Heart left ventricle (tissue), 16 donors: ENCODE data around the gene CXorf38. TPM values are rescaled to one million over a fixed set of nuclear protein-coding genes. Genes with fewer than 3 reads are reported as not detected.
"Not testable (repeated sequence)": the region's sequence is repeated elsewhere in the genome, so short reads cannot be mapped to it uniquely, and the experiment has no call there.

ENCODE experiments used
- ATAC-seq, 4 donors: fragments of 200-7000 bp; cut with Tn5 transposase; one replicate each; pipeline ENCODE4 v1.9.1; 2020 to 2022; ENCODE audit warnings: moderate library complexity in 4 of 4, mild to moderate bottlenecking in 3 of 4, moderate number of reproducible peaks in 1 of 4
- DNase-seq, 5 donors: peaks; one replicate each; pipeline ENCODE4 v3.0.0-alpha.2; 2020
- H3K27ac ChIP-seq, 12 donors: fragments of 200-600 bp; sonication (generic) in 4 of 12; one replicate each; pipeline versions ENCODE4 v1.5.0 to v1.8.0; 2016 to 2022; ENCODE audit warnings: mild to moderate bottlenecking in 2 of 12
- H3K27me3 ChIP-seq, 9 donors: fragments of 200-600 bp; sonication (generic) in 2 of 9; one replicate each; pipeline versions ENCODE4 v1.5.1 to v1.8.0; 2016 to 2022; ENCODE audit warnings: mild to moderate bottlenecking in 3 of 9
- H3K36me3 ChIP-seq, 9 donors: fragments of 200-600 bp; sonication (generic) in 2 of 9; one replicate each; pipeline versions ENCODE4 v1.5.0 to v1.8.0; 2018 to 2022; ENCODE audit warnings: mild to moderate bottlenecking in 2 of 9
- H3K4me1 ChIP-seq, 12 donors: fragments of 200-600 bp; sonication (generic) in 4 of 12; one replicate each; pipeline versions ENCODE4 v1.5.0 to v1.8.0; 2016 to 2022; ENCODE audit warnings: mild to moderate bottlenecking in 3 of 12
- H3K4me3 ChIP-seq, 12 donors: fragments of 200-600 bp; sonication (generic) in 4 of 12; one replicate each; pipeline versions ENCODE4 v1.5.0 to v1.8.0; 2017 to 2022; ENCODE audit warnings: mild to moderate bottlenecking in 9 of 12, moderate library complexity in 4 of 12
- H3K9me3 ChIP-seq, 12 donors: fragments of 200-600 bp; sonication (generic) in 4 of 12; one replicate each; pipeline versions ENCODE4 v1.5.0 to v1.8.0; 2016 to 2022; ENCODE audit warnings: mild to moderate bottlenecking in 1 of 12
- POLR2A ChIP-seq, 2 donors: fragments of 450-650 bp; IDR thresholded peaks; one replicate each; pipeline ENCODE4 v1.6.1; 2017; ENCODE audit warnings: antibody characterized with exemption in 2 of 2, mild to moderate bottlenecking in 2 of 2, moderate library complexity in 2 of 2
- WGBS, 4 donors: extraction: QIAGEN DNeasy Blood & Tissue Kit in 2 of 4; methylation state at CpG; one replicate each; pipeline versions ENCODE4 v1.1.5 to v1.1.7; 2013 to 2018; 5-methylcytosine and 5-hydroxymethylcytosine counted together
- intact Hi-C, 10 donors: fragments of 100-400 bp; cut with DNase I; formaldehyde crosslinking; loops; one replicate each; pipeline versions ENCODE4 v1.11.1 to v1.14.2; 2022
- polyA plus RNA-seq, 2 donors: library from polyadenylated mRNA; stranded (reverse); fragments of 200-250 nt; gene quantifications; one replicate each; pipeline ENCODE4 v1.2.3, GENCODE V29; 2013
- total RNA-seq, 9 donors: library from RNA; depleted of rRNA in 2 of 9; stranded (reverse); fragments of >200 nt in 2 of 9; fragmentation: NEBNext Ultra II Directional in 3 of 9; extraction: Animal tissue kit (Norgen Biotek cat#: 25700) in 3 of 9; gene quantifications; one replicate each; pipeline versions ENCODE4 v1.1.0 to v1.2.4, GENCODE V29; 2016 to 2023
- TF ChIP-seq, protein P1 (sequence below), 12 donors: fragments of 200-600 bp; sonication (generic) in 4 of 12; IDR thresholded peaks; one replicate each; pipeline versions ENCODE4 v1.5.0 to v1.8.0; 2018 to 2022; ENCODE audit warnings: antibody characterized with exemption in 12 of 12, mild to moderate bottlenecking in 5 of 12
- donor health status: ischemic (EF 13 %, LVEDD 7.1; RV severe dilation, severe dysfunction).
- donor health status: healthy with polysubstance abuse.
- donor health status: DM: no; HTN: yes; CAD: no.
- donor health status: DM: no; HTN: no; CAD: no.
- donor health status: ischemic (EF 25% LVEDD 6.9; RV normal size, moderate dysfunction).
- donor health status: ischemic (EF 25% LVEDD 5.7; RV mildly dilated, moderate dysfunction).
- donor health status: healthy.
- donor health status: DM: yes; HTN: yes; CAD: no.
- donor health status: ischemic (EF 35%, LVEDD 5.7; RV mildly dilated, moderate dysfunction).
- donor health status: nonischemic (EF 11% LVEDD 7.7; RV severe dilation, severe dysfunction).
- donor health status: DM: yes; HTN: yes; CAD: no.
- donor health status: PGD.
- donor health status: ischemic (EF 29% LVEDD 5.4; RV normal size, mild dysfunction).
- donor health status: nonischemic (EF 23%, LVEDD 6.1; RV moderate dilation, normal function).

The CXorf38 gene
- total and polyA plus RNA-seq, 11 donors: 2.6 to 16.0 (median 5.4) TPM

DNA sequence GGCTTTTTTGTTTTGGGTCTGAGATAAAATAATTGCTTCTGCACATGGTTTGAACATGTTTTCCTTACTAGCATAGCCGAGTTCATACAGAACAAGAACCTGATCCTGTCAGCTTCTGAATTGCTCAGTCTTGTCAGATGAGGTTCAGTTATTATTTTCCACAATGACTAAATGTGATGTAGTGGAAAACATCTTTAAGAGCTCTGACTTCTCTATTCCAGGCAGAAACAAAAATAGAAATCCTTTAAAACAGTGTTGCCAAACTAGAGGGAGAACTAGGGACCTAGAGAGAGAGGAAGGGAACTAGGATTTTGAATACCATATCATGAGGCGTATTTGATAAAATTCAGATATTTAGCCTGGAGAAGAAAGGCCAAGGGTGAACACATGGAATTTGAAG, 64.5 kb downstream of the CXorf38 start:
- DNase-seq (no peak), ATAC-seq (no peak)
- TF ChIP-seq POLR2A (IDR thresholded peaks at IDR 0.05): no peak
- H3K4me3 ChIP-seq: no peak overlapping the region
- H3K27ac ChIP-seq: peak overlapping the region in 1 of 12 donors; percentile 46
- 64 to 80% (median 74%) methylated on average over 2 of the region's 2 CpGs for WGBS, 4 donors
- H3K27me3 ChIP-seq: peaks cover 0 to 58% (median 0%) of the 10 kb centered on the region in 9 donors
- no peaks in the 10 kb centered on the region for H3K36me3 ChIP-seq
- intact Hi-C loops: loop anchor here in 1 of 10 donors (10.0 kb wide), 1 partner anchor 62 kb away; the partner anchor contains the start of gene CXorf38
- peaks cover 0 to 11% (median 0%) of the 10 kb centered on the region in 12 donors for H3K9me3 ChIP-seq
- peaks cover 0 to 25% (median 3%) of the 10 kb centered on the region in 12 donors for H3K4me1 ChIP-seq

DNA sequence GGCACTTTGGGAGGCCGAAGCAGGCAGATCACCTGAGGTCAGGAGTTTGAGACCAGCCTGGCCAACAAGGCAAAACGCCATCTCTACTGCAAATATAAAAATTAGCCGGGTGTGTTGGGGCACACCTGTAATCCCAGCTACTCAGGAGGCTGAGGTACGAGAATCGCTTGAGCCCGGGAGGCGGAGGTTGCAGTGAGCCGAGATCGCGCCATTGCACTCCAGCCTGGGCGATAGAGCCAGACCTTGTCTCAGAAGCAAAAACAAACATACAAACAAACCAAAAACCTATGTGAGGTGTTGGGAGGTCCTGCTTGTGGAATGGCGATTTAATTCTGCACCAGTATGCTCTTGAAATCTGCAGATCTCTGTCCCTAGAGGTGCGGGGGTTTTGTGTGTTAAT, 65.2 kb downstream of the CXorf38 start:
- peak overlapping the region in 4 of 12 donors; percentile 67 to 86 (median 78) for H3K4me3 ChIP-seq

DNA sequence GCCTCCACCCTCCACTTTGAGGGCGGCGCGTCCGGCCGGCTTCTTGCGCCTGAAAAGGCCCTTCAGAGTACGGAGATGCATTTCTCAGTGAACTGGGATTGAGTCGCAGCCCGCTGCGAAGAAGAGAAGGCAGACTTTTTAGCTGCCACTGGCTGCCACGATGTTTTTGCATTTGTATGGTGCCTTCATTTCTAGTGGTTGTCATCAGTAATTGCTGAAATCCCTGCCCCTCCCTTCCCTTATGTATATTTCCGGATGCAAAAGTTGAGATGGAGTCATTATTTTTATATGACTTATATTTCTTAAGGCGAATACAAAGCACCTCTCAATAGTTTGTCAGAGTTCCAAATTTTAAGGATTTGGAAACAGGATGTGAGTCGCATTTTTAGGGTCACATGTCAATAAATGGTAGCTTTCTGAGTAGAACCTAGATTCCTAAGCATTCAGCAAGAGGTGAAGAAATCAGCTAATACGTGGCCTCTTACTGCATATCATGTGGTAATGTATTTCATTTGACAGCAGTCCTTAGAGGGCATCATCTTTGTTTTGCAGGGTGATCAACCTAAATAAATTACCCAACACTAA, 65.9 kb downstream of the CXorf38 start:
- no peak for TF ChIP-seq POLR2A (IDR thresholded peaks at IDR 0.05)
- TF ChIP-seq, protein P1, sequence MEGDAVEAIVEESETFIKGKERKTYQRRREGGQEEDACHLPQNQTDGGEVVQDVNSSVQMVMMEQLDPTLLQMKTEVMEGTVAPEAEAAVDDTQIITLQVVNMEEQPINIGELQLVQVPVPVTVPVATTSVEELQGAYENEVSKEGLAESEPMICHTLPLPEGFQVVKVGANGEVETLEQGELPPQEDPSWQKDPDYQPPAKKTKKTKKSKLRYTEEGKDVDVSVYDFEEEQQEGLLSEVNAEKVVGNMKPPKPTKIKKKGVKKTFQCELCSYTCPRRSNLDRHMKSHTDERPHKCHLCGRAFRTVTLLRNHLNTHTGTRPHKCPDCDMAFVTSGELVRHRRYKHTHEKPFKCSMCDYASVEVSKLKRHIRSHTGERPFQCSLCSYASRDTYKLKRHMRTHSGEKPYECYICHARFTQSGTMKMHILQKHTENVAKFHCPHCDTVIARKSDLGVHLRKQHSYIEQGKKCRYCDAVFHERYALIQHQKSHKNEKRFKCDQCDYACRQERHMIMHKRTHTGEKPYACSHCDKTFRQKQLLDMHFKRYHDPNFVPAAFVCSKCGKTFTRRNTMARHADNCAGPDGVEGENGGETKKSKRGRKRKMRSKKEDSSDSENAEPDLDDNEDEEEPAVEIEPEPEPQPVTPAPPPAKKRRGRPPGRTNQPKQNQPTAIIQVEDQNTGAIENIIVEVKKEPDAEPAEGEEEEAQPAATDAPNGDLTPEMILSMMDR (IDR thresholded peaks at IDR 0.05): no peak
- H3K4me3 ChIP-seq: peak overlapping the region; percentile 38 to 94 (median 78)
- peaks cover 0 to 25% (median 3%) of the 10 kb centered on the region in 12 donors for H3K4me1 ChIP-seq
- ATAC-seq: no peak
- no peaks in the 10 kb centered on the region for H3K36me3 ChIP-seq
- no peak for DNase-seq
- peaks cover 0 to 11% (median 0%) of the 10 kb centered on the region in 12 donors for H3K9me3 ChIP-seq
- intact Hi-C loops: loop anchor here in 1 of 10 donors (10.0 kb wide), 1 partner anchor 63 kb away; the partner anchor contains the start of gene CXorf38
- peaks cover 0 to 50% (median 0%) of the 10 kb centered on the region in 9 donors for H3K27me3 ChIP-seq
- peak overlapping the region; percentile 53 to 92 (median 86) for H3K27ac ChIP-seq
- WGBS, 4 donors: 1 to 37% (median 14%) methylated on average over 9 to 15 of the region's 15 CpGs

More for the DNA sequence above, 65.2 kb downstream of the CXorf38 start:
- ATAC-seq, H3K36me3 ChIP-seq, DNase-seq: not testable (repeated sequence)
- Histone ChIP-seq H3K27ac (peak overlapping the region in 2 of 12 donors; percentile 46 to 91), H3K9me3 (peaks cover 0 to 11% (median 0%) of the 10 kb centered on the region in 12 donors), H3K27me3 (peaks cover 0 to 57% (median 0%) of the 10 kb centered on the region in 9 donors), H3K4me1 (peaks cover 0 to 25% (median 3%) of the 10 kb centered on the region in 12 donors)
- intact Hi-C loops: loop anchor here in 1 of 10 donors (10.0 kb wide), 1 partner anchor 63 kb away; the partner anchor contains the start of gene CXorf38
- 86 to 96% (median 92%) methylated on average over 12 to 13 of the region's 13 CpGs for WGBS, 4 donors

DNA sequence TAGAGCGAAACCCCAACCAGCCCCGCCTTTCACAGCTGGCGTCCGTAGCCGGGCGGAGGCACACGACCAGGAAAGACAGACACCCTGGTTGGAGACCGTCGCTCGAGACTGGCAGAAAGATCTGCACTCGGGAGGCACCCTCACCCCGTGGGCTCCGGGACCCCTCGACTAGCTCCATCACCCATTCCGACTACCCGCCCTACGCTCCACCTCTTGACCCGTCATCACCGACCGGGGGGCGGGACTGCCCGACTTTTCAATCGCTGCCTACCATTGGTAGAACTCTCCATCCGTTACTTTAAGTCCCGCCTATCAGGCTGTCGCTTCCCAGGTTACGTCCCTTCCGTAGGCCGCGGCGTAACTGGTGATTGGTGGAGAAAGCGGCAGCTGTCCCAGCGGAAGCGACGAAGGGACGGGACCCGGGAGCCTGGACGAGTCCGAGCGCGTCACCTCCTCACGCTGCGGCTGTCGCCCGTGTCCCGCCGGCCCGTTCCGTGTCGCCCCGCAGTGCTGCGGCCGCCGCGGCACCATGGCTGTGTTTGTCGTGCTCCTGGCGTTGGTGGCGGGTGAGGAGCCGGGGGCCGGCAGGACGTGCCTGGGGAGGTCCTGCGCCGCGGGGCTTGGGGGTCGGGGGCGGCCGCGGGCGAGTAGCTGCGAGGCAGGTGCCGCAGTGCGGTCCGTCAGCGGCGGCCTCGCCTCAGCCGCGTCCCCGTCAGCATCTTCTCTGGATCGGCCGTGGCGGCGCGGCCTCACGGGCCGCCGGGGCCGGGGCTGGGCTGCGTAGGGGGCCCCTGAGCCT, 66.6 kb downstream of the CXorf38 start, which contains the start of gene ATP6AP2:
TSS of gene ATP6AP2 (plus strand) at position 434 of the 799 bp plus-strand sequence. CDS start at position 530, 96 bp downstream.
- H3K27ac ChIP-seq: peak within 1 kb of the TSS; percentile 53 to 92 (median 86)
- peak; percentile 34 to 80 for TF ChIP-seq POLR2A (IDR thresholded peaks at IDR 0.05)
- TF ChIP-seq, protein P1 (IDR thresholded peaks at IDR 0.05): no peak
- peak within 1 kb of the TSS; percentile 38 to 94 (median 78) for H3K4me3 ChIP-seq
- peaks cover 0 to 47% (median 0%) of the 10 kb centered on the region in 9 donors for H3K27me3 ChIP-seq
- 0 to 40% (median 16%) methylated on average over 48 to 89 of the region's 89 CpGs for WGBS, 4 donors
- intact Hi-C loops: loop anchor here in 1 of 10 donors (10.0 kb wide), 1 partner anchor 64 kb away; the partner anchor contains the start of gene CXorf38
- no peaks in the 10 kb centered on the region for H3K36me3 ChIP-seq
- peaks cover 0 to 25% (median 3%) of the 10 kb centered on the region in 12 donors for H3K4me1 ChIP-seq
- DNase-seq (peak; percentile 90 to 94 (median 94)), ATAC-seq (peak; percentile 98 to 99 (median 99))
- peaks cover 0 to 11% (median 0%) of the 10 kb centered on the region in 12 donors for H3K9me3 ChIP-seq
